Activated naive CD8-positive, alpha-beta T cell treated with anti-CD3 and anti-CD28 coated beads, Interleukin-2, amount 10 ng/mL, durations not matched to agents 7 days and 5 days (primary cell): ENCODE measurements around the gene VPS35L. TPM values are rescaled to one million over a fixed set of nuclear protein-coding genes. Genes with fewer than 3 reads are reported as not detected.
"Not testable (repeated sequence)": the region's sequence is repeated elsewhere in the genome, so short reads cannot be mapped to it uniquely, and the experiment has no call there.

Experiments
- ATAC-seq: fragments of 150-1000 bp; cut with Tn5 transposase; one replicate; pipeline ENCODE4 v1.10.0; 2021; ENCODE audit warnings: low read depth, moderate library complexity
- POLR2A ChIA-PET: fragments of 350-600 bp; sonication (Branson Sonifier 250); formaldehyde crosslinking; loops from one replicate; lab custom pipeline; 2021; ENCODE audit warnings: antibody characterized with exemption; lab: Charles Lee
- DNase-seq: peaks from one replicate; pipeline ENCODE4 v3.0.0; 2021
- H3K27ac Mint-ChIP-seq: one replicate; pipeline ENCODE4 v1.8.0; 2022; ENCODE audit warnings: mild to moderate bottlenecking, mixed read lengths
- H3K27me3 Mint-ChIP-seq: one replicate; pipeline ENCODE4 v1.8.0; 2022; ENCODE audit warnings: mild to moderate bottlenecking, moderate library complexity, mixed read lengths
- H3K36me3 Mint-ChIP-seq: one replicate; pipeline ENCODE4 v1.8.0; 2021; ENCODE audit warnings: mild to moderate bottlenecking, mixed read lengths
- H3K4me1 Mint-ChIP-seq: one replicate; pipeline ENCODE4 v1.8.0; 2021; ENCODE audit warnings: mixed read lengths
- H3K4me3 Mint-ChIP-seq: one replicate; pipeline ENCODE4 v1.8.0; 2022; ENCODE audit warnings: mild to moderate bottlenecking, moderate library complexity, mixed read lengths
- H3K9me3 Mint-ChIP-seq: one replicate; pipeline ENCODE4 v1.8.0; 2021; ENCODE audit warnings: mixed read lengths
- total RNA-seq, 2 experiments: library from RNA; stranded (reverse); gene quantifications; one replicate each; pipeline ENCODE4 v1.2.3, GENCODE V29; 2021

VPS35L gene
- total RNA-seq, 2 experiments from 2014 or later: 50.2 to 55.6 TPM

GRCh38 chr16:19522760-19523159 is 32.7 kb upstream of the VPS35L start:
- no peak overlapping the region for H3K27ac Mint-ChIP-seq
- no peak overlapping the region for H3K4me3 Mint-ChIP-seq
- ATAC-seq: no peak
- H3K36me3 Mint-ChIP-seq: peaks cover 5% of the 10 kb centered on the region
- H3K4me1 Mint-ChIP-seq: peaks cover 38% of the 10 kb centered on the region
- no peak for DNase-seq
- no peaks in the 10 kb centered on the region for H3K27me3 Mint-ChIP-seq
- POLR2A ChIA-PET: no interaction called here
- H3K9me3 Mint-ChIP-seq: no peaks in the 10 kb centered on the region

- no peak overlapping the region for H3K4me3 Mint-ChIP-seq
- H3K9me3 Mint-ChIP-seq: no peaks in the 10 kb centered on the region
- H3K27ac Mint-ChIP-seq: no peak overlapping the region
- H3K36me3 Mint-ChIP-seq: peaks cover 5% of the 10 kb centered on the region
- POLR2A ChIA-PET: interaction anchor here (1.0 to 3.8 kb wide), 3 partner anchors 18 to 733 kb away, joined by 3 to 48 read pairs (median 3); partner anchors contain the start of genes RPS15A and VPS35L
- no peaks in the 10 kb centered on the region for H3K27me3 Mint-ChIP-seq
- ATAC-seq (no peak), DNase-seq (no peak)
- peaks cover 37% of the 10 kb centered on the region for H3K4me1 Mint-ChIP-seq
Observed at GRCh38 chr16:19523184-19523558, 32.3 kb upstream of the VPS35L start.

- Mint-ChIP-seq H3K27ac (peak within 1 kb of the TSS; percentile 97), H3K4me3 (peak within 1 kb of the TSS; percentile 99), H3K36me3 (peaks cover 8% of the 10 kb centered on the region), H3K27me3 (no peaks in the 10 kb centered on the region), H3K4me1 (peaks cover 34% of the 10 kb centered on the region), H3K9me3 (no peaks in the 10 kb centered on the region)
- ATAC-seq (peak; percentile 81), DNase-seq (peak; percentile 92)
- POLR2A ChIA-PET: interaction anchor here (0.6 to 3.8 kb wide), 11 partner anchors 9 to 733 kb away, joined by 3 to 48 read pairs (median 5); partner anchors contain the start of genes ARL6IP1, IQCK, KNOP1 and RPS15A
Observed at GRCh38 chr16:19523559-19524355, 31.7 kb upstream of the VPS35L start, which contains the start of gene CCP110. Gene CCP110, plus strand, starts transcription at chr16:19523942. Its CDS starts 3,940 bp downstream, at chr16:19527882.

- Mint-ChIP-seq H3K36me3 (peaks cover 10% of the 10 kb centered on the region), H3K27me3 (no peaks in the 10 kb centered on the region), H3K4me1 (peaks cover 32% of the 10 kb centered on the region), H3K9me3 (no peaks in the 10 kb centered on the region), H3K4me3 (peak overlapping the region; percentile 99), H3K27ac (peak overlapping the region; percentile 97)
- ATAC-seq (no peak), DNase-seq (no peak)
- POLR2A ChIA-PET: interaction anchor here (0.6 to 3.8 kb wide), 10 partner anchors 9 to 723 kb away, joined by 3 to 48 read pairs (median 5); partner anchors contain the start of genes ARL6IP1, IQCK, KNOP1 and VPS35L
Observed at GRCh38 chr16:19524356-19524615, 31.2 kb upstream of the VPS35L start.

GRCh38 chr16:19524616-19525384 is 30.7 kb upstream of the VPS35L start:
- DNase-seq (no peak), ATAC-seq (no peak)
- peak overlapping the region; percentile 97 for H3K27ac Mint-ChIP-seq
- H3K36me3 Mint-ChIP-seq: peaks cover 10% of the 10 kb centered on the region
- POLR2A ChIA-PET: interaction anchor here (0.6 to 3.8 kb wide), 9 partner anchors 9 to 723 kb away, joined by 3 to 48 read pairs (median 5); partner anchors contain the start of genes ARL6IP1, IQCK, KNOP1 and VPS35L
- no peaks in the 10 kb centered on the region for H3K9me3 Mint-ChIP-seq
- H3K4me1 Mint-ChIP-seq: peaks cover 29% of the 10 kb centered on the region
- peak overlapping the region; percentile 99 for H3K4me3 Mint-ChIP-seq
- H3K27me3 Mint-ChIP-seq: no peaks in the 10 kb centered on the region

- H3K27me3 Mint-ChIP-seq: no peaks in the 10 kb centered on the region
- POLR2A ChIA-PET: interaction anchor here (1.5 to 3.8 kb wide), 3 partner anchors 13 to 29 kb away, joined by 5 to 48 read pairs (median 6); partner anchors contain the start of gene VPS35L
- H3K27ac Mint-ChIP-seq: peak overlapping the region; percentile 97
- no peak for DNase-seq
- peaks cover 14% of the 10 kb centered on the region for H3K36me3 Mint-ChIP-seq
- peaks cover 26% of the 10 kb centered on the region for H3K4me1 Mint-ChIP-seq
- H3K9me3 Mint-ChIP-seq: no peaks in the 10 kb centered on the region
- H3K4me3 Mint-ChIP-seq: peak overlapping the region; percentile 99
- no peak for ATAC-seq
Observed at GRCh38 chr16:19525385-19525723, 30.1 kb upstream of the VPS35L start.

- ATAC-seq (no peak), DNase-seq (no peak)
- no peaks in the 10 kb centered on the region for H3K9me3 Mint-ChIP-seq
- no peaks in the 10 kb centered on the region for H3K27me3 Mint-ChIP-seq
- H3K4me3 Mint-ChIP-seq: no peak overlapping the region
- peaks cover 16% of the 10 kb centered on the region for H3K36me3 Mint-ChIP-seq
- peaks cover 14% of the 10 kb centered on the region for H3K4me1 Mint-ChIP-seq
- POLR2A ChIA-PET: no interaction called here
- H3K27ac Mint-ChIP-seq: no peak overlapping the region
Observed at GRCh38 chr16:19527161-19527560, 28.3 kb upstream of the VPS35L start.

- Mint-ChIP-seq H3K27me3 (no peaks in the 10 kb centered on the region), H3K4me1 (peaks cover 12% of the 10 kb centered on the region), H3K27ac (no peak overlapping the region), H3K4me3 (no peak overlapping the region), H3K9me3 (no peaks in the 10 kb centered on the region), H3K36me3 (peaks cover 21% of the 10 kb centered on the region)
- ATAC-seq (no peak), DNase-seq (no peak)
- POLR2A ChIA-PET: no interaction called here
Observed at GRCh38 chr16:19528666-19529065, 26.8 kb upstream of the VPS35L start.

- DNase-seq (no peak), ATAC-seq (no peak)
- Mint-ChIP-seq H3K36me3 (peaks cover 25% of the 10 kb centered on the region), H3K9me3 (no peaks in the 10 kb centered on the region), H3K27ac (no peak overlapping the region), H3K27me3 (no peaks in the 10 kb centered on the region), H3K4me3 (no peak overlapping the region), H3K4me1 (peaks cover 3% of the 10 kb centered on the region)
- POLR2A ChIA-PET: interaction anchor here (1.1 kb wide), 1 partner anchor 23 kb away, joined by 4 read pairs; the partner anchor contains the start of gene VPS35L
Observed at GRCh38 chr16:19532601-19533000, 22.9 kb upstream of the VPS35L start.

- H3K4me1 Mint-ChIP-seq: peaks cover 1% of the 10 kb centered on the region
- H3K36me3 Mint-ChIP-seq: peaks cover 38% of the 10 kb centered on the region
- ATAC-seq: no peak
- no peak for DNase-seq
- no peak overlapping the region for H3K27ac Mint-ChIP-seq
- POLR2A ChIA-PET: interaction anchor here (1.4 kb wide), 1 partner anchor 16 kb away, joined by 5 read pairs; no protein-coding TSS in a partner anchor
- no peaks in the 10 kb centered on the region for H3K27me3 Mint-ChIP-seq
- no peak overlapping the region for H3K4me3 Mint-ChIP-seq
- no peaks in the 10 kb centered on the region for H3K9me3 Mint-ChIP-seq
Observed at GRCh38 chr16:19540241-19540970, 15.1 kb upstream of the VPS35L start.

- Mint-ChIP-seq H3K27me3 (no peaks in the 10 kb centered on the region), H3K9me3 (no peaks in the 10 kb centered on the region), H3K4me1 (peaks cover 1% of the 10 kb centered on the region), H3K36me3 (peaks cover 36% of the 10 kb centered on the region), H3K27ac (no peak overlapping the region), H3K4me3 (no peak overlapping the region)
- ATAC-seq (no peak), DNase-seq (no peak)
- POLR2A ChIA-PET: interaction anchor here (1.0 kb wide), 1 partner anchor 13 kb away, joined by 4 read pairs; the partner anchor contains the start of gene VPS35L
Observed at GRCh38 chr16:19542138-19542821, 13.2 kb upstream of the VPS35L start.

- not testable (repeated sequence) for H3K4me3 Mint-ChIP-seq
- POLR2A ChIA-PET: interaction anchor here (1.0 kb wide), 1 partner anchor 12 kb away, joined by 4 read pairs; the partner anchor contains the start of gene VPS35L
Observed at GRCh38 chr16:19543278-19543996, 12.1 kb upstream of the VPS35L start.

More at GRCh38 chr16:19543278-19543996, 12.1 kb upstream of the VPS35L start:
- H3K27me3 Mint-ChIP-seq, H3K9me3 Mint-ChIP-seq, DNase-seq, H3K4me1 Mint-ChIP-seq, H3K27ac Mint-ChIP-seq, ATAC-seq: not testable (repeated sequence)
- H3K36me3 Mint-ChIP-seq: peaks cover 35% of the 10 kb centered on the region
